Duodenal mucosa (tissue), 2 donors: ENCODE results near the gene SURF6.
A peak's percentile ranks its signal among the peaks of the same experiment; 100 is the strongest.

Experiments used
- H3K27ac ChIP-seq: one replicate; pipeline ENCODE4 v1.7.0; 2013; ENCODE audit warnings: low read depth, low read length
- H3K27me3 ChIP-seq, 2 donors: one replicate each; pipeline ENCODE4 v1.7.0; 2013; ENCODE audit warnings: low read length in 2 of 2, control low read depth in 1 of 2; ENCODE audit not compliant: insufficient read depth in 2 of 2, control insufficient read depth in 1 of 2
- H3K36me3 ChIP-seq, 2 donors: one replicate each; pipeline ENCODE4 v1.7.0; 2013; ENCODE audit warnings: low read length in 2 of 2, control low read depth in 1 of 2; ENCODE audit not compliant: insufficient read depth in 2 of 2, control insufficient read depth in 1 of 2
- H3K4me1 ChIP-seq, 2 donors: one replicate each; pipeline ENCODE4 v1.7.0; 2013; ENCODE audit warnings: low read length in 2 of 2, control low read depth in 1 of 2; ENCODE audit not compliant: insufficient read depth in 2 of 2, control insufficient read depth in 1 of 2
- H3K4me3 ChIP-seq, 2 donors: one replicate each; pipeline ENCODE4 v1.7.0; 2013; ENCODE audit warnings: low read length in 2 of 2, low read depth in 1 of 2
- H3K9ac ChIP-seq, 2 donors: one replicate each; pipeline ENCODE4 v1.7.0; 2013; ENCODE audit warnings: low read length in 2 of 2, low read depth in 1 of 2
- H3K9me3 ChIP-seq, 2 donors: one replicate each; pipeline ENCODE4 v1.7.0; 2013; ENCODE audit warnings: low read length in 2 of 2, control low read depth in 1 of 2; ENCODE audit not compliant: control insufficient read depth in 1 of 2

SURF6 gene

GRCh38 chr9:133347985-133348717 is 12.2 kb upstream of the SURF6 start, which contains the start of the genes MED22 and RPL7A:
Gene MED22 (minus strand): TSS chr9:133348131. CDS start chr9:133346662, 1,469 bp downstream.
Gene RPL7A (plus strand): TSS chr9:133348218. CDS start chr9:133348244, 26 bp downstream.
- H3K36me3 ChIP-seq = peaks cover 51 to 71% of the 10 kb centered on the region in 2 donors

GRCh38 chr9:133347515-133347984 is 11.6 kb upstream of the SURF6 start:
- H3K36me3 ChIP-seq = peaks cover 45 to 71% of the 10 kb centered on the region in 2 donors
- H3K27ac ChIP-seq = peak overlapping the region; percentile 96
- peak overlapping the region; percentile 98 to 99 for H3K4me3 ChIP-seq
- H3K4me1 ChIP-seq = peaks cover 25% of the 10 kb centered on the region in 2 donors
- H3K9ac ChIP-seq = peak overlapping the region; percentile 57 to 61
- no peaks in the 10 kb centered on the region for H3K27me3 ChIP-seq
- no peaks in the 10 kb centered on the region for H3K9me3 ChIP-seq

More at GRCh38 chr9:133347985-133348717, 12.2 kb upstream of the SURF6 start, which contains the start of the genes MED22 and RPL7A:
- Histone ChIP-seq H3K27ac (peak within 1 kb of the TSS; percentile 96), H3K4me3 (peak within 1 kb of the TSS; percentile 98 to 99), H3K4me1 (peaks cover 25% of the 10 kb centered on the region in 2 donors), H3K27me3 (no peaks in the 10 kb centered on the region), H3K9ac (peak within 1 kb of the TSS; percentile 96 to 99), H3K9me3 (no peaks in the 10 kb centered on the region)

GRCh38 chr9:133346021-133346785 is 10.2 kb upstream of the SURF6 start:
- Histone ChIP-seq H3K27ac (no peak overlapping the region), H3K27me3 (no peaks in the 10 kb centered on the region), H3K4me1 (peaks cover 25 to 31% of the 10 kb centered on the region in 2 donors), H3K9me3 (no peaks in the 10 kb centered on the region), H3K9ac (peak overlapping the region; percentile 57 to 61), H3K36me3 (peaks cover 32 to 71% of the 10 kb centered on the region in 2 donors), H3K4me3 (peak overlapping the region; percentile 98 to 99)

- H3K4me3 ChIP-seq = no peak overlapping the region
- H3K36me3 ChIP-seq = peaks cover 27 to 71% of the 10 kb centered on the region in 2 donors
- no peaks in the 10 kb centered on the region for H3K9me3 ChIP-seq
- no peaks in the 10 kb centered on the region for H3K27me3 ChIP-seq
- peaks cover 25 to 34% of the 10 kb centered on the region in 2 donors for H3K4me1 ChIP-seq
- no peak overlapping the region for H3K9ac ChIP-seq
- H3K27ac ChIP-seq = no peak overlapping the region
These were observed 9.6 kb upstream of the SURF6 start for GRCh38 chr9:133345596-133345995.

- Histone ChIP-seq H3K27me3 (no peaks in the 10 kb centered on the region), H3K27ac (no peak overlapping the region), H3K9ac (no peak overlapping the region), H3K36me3 (peaks cover 23 to 71% of the 10 kb centered on the region in 2 donors), H3K4me1 (peaks cover 24 to 38% of the 10 kb centered on the region in 2 donors), H3K4me3 (no peak overlapping the region), H3K9me3 (no peaks in the 10 kb centered on the region)
These were observed 9.0 kb upstream of the SURF6 start for GRCh38 chr9:133344979-133345378.

GRCh38 chr9:133344071-133344470 is 8.1 kb upstream of the SURF6 start:
- H3K27me3 ChIP-seq = no peaks in the 10 kb centered on the region
- H3K27ac ChIP-seq = no peak overlapping the region
- no peak overlapping the region for H3K9ac ChIP-seq
- peaks cover 27 to 70% of the 10 kb centered on the region in 2 donors for H3K36me3 ChIP-seq
- H3K9me3 ChIP-seq = no peaks in the 10 kb centered on the region
- H3K4me1 ChIP-seq = peaks cover 14 to 38% of the 10 kb centered on the region in 2 donors
- H3K4me3 ChIP-seq = no peak overlapping the region

GRCh38 chr9:133342570-133342969 is 6.6 kb upstream of the SURF6 start:
- Histone ChIP-seq H3K36me3 (peaks cover 27 to 72% of the 10 kb centered on the region in 2 donors), H3K27ac (no peak overlapping the region), H3K9ac (no peak overlapping the region), H3K4me1 (peaks cover 13 to 33% of the 10 kb centered on the region in 2 donors), H3K4me3 (no peak overlapping the region), H3K27me3 (no peaks in the 10 kb centered on the region), H3K9me3 (no peaks in the 10 kb centered on the region)

GRCh38 chr9:133342069-133342406 is 6.0 kb upstream of the SURF6 start:
- H3K27ac ChIP-seq = no peak overlapping the region
- peaks cover 27 to 72% of the 10 kb centered on the region in 2 donors for H3K36me3 ChIP-seq
- H3K9ac ChIP-seq = no peak overlapping the region
- peaks cover 13 to 32% of the 10 kb centered on the region in 2 donors for H3K4me1 ChIP-seq
- no peaks in the 10 kb centered on the region for H3K9me3 ChIP-seq
- no peaks in the 10 kb centered on the region for H3K27me3 ChIP-seq
- no peak overlapping the region for H3K4me3 ChIP-seq

- no peak overlapping the region for H3K9ac ChIP-seq
- no peaks in the 10 kb centered on the region for H3K27me3 ChIP-seq
- H3K36me3 ChIP-seq = peaks cover 27 to 72% of the 10 kb centered on the region in 2 donors
- peaks cover 10 to 29% of the 10 kb centered on the region in 2 donors for H3K4me1 ChIP-seq
- H3K27ac ChIP-seq = no peak overlapping the region
- H3K4me3 ChIP-seq = no peak overlapping the region
- no peaks in the 10 kb centered on the region for H3K9me3 ChIP-seq
These were observed 5.5 kb upstream of the SURF6 start for GRCh38 chr9:133341369-133342068.
